ENCODE data around the gene ADPGK.

The ADPGK gene

DNA sequence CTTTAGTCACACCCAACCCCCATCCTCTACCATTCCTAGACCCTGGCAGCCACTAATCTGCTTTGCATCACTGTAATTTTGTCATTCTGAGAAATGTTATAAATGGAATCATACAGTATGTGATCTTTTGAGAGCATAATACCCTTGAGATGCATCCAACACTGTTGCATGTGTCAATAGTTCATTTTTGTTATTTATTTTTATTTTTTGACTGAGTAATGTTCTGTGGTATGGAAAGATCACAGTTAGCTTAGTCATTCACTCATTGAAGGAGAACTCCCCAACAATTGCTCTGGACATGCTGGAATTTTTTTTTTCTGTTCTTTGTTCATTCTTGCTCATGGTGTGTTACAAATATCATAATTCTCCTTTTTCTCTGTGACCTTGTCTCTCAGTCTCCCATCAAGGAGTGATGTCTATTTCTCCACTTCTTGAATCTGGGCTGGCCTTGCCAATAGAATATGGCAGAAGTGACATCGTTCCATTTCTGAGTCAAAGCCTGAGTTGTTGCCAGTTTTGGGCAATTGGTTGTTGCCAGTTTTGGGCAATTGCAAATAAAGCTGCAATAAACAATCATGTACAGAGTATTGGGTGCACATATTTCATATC, 6.8 kb upstream of the ADPGK start:
- DNase-seq (ENCODE audit: low spot score): no peak

DNA sequence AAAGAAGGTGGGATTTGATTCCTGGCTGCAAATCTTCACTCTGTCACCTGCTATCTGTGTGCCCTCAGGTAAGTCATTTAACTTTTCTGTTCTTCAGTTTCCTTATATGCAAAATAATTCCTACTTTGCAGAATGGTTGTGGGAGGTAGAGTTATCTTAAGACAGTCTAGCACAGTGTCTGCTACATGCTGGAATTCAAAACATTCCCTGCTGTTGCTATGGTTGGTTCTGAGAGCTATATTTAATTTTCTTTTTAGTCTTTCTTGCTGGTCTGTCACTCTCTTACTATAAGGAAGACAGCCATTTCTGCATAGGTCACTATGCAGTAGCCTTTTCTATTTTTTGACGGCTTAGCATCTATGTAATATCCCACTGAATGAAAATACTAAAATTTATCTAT, 4.0 kb upstream of the ADPGK start:
- DNase-seq (ENCODE audit: low spot score): no peak

DNA sequence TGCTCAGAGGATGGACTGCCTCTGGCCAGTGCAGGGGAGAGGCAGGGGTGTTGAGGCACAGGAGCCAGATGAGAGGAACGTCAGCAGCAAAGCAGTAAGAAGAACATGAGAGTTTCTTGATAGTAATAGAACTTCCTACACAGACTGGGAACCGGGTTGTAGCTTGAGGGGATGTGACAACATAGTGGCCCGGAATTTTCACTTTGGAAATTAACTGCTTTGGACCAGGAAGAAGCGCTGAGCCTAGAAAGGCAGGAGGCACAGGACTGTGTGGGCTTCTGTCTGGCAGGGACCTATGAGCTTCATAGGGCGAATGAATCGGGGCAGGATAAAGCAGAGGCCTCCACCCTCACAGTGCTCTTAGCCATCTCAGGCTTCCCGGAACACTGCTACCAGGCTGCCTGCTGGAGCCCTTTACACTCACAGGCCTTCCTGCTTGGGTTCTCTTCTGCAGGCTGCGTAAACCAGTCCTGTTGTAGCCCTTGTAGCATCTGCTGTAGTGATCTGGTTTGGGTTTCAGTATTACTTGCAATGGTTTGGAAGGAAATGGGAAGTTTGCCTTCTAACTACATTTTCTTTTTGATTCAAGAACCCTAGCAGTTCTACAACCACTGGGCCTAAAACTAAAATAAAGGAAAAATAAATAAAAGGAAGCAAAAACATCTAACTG, 3.3 kb upstream of the ADPGK start:
- DNase-seq (ENCODE audit: low spot score): no peak

DNA sequence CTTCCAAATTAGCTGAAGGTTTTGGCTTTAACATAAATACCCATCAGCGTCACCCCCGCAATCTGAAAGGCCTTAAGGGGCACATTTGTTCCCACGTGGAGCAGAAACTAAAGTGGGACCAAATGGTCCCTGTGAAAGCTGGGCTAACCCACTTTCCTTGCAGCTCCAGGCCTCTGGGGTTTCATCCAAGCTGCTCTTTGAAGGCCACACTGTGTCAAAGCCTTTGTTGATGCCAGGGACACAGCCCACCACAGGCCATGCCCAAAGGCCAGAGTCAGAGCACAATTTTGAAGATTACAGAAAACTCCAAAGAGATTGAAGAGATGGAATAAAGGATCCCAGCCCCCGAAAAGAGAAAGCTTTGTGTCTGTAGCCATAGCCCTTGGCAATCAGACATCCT, 2.7 kb upstream of the ADPGK start:
- no peak for DNase-seq (ENCODE audit: low spot score)

DNA sequence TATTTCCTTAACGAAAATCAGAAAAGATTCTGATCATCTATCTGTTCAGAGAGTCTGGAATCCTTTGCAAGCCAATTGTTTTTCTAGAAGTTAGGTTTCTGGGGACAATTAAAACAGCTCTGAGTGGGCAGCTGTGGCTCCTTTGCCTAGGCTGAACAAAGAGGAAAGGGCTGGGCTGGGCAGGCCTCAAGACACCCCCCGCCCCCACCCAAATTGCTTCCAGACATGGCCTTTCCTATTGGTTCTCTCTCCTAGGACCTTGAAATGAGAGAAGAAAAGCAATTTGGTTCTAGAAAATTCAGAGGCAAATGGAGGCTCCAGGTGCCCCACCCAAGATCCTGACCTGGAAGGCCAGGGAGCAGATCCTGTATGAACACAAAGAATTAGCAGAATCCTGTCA, 2.3 kb upstream of the ADPGK start:
- DNase-seq (ENCODE audit: low spot score): no peak

DNA sequence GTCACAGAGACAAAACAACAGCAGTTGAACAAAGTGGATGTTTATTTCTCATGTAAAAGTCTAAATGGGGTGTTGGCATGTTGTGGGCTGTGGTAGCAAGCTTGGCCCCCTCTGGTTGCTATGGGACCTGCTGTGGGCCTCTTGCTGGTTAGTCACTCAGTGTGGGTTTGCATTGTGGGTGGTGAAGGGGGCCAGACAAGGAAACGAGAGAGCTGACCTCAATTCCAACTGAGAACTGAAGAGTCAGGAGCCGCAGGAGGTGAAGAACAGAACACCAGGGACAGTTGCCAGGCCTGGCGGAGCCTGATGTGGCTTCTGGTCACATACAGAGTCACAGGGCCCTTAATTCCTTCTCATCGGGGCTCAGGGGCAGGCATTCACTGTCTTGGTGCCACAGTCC, 1.9 kb upstream of the ADPGK start:
- peak; percentile 46 for DNase-seq (ENCODE audit: low spot score)

DNA sequence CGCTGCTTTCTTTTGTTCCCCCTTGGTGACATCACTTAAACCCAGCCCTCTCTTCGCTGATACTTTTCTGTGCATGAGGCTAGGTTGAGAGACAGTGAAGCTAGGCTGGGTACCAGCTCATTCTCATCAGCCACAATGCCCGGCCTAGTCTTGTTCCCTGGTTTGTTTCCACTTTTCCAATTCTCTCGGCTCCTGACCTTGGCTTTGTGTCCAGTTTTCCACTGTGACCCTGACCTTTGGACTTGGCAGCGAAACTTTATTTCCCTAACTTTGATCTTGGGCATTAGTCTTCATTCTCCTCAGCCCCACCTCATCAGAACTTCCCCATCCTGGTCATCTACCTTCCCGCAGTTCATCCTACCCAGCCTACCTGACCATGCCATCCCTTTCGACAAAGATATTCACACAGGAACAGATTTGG, 908 bp upstream of the ADPGK start:
- DNase-seq (ENCODE audit: low spot score): no peak

DNA sequence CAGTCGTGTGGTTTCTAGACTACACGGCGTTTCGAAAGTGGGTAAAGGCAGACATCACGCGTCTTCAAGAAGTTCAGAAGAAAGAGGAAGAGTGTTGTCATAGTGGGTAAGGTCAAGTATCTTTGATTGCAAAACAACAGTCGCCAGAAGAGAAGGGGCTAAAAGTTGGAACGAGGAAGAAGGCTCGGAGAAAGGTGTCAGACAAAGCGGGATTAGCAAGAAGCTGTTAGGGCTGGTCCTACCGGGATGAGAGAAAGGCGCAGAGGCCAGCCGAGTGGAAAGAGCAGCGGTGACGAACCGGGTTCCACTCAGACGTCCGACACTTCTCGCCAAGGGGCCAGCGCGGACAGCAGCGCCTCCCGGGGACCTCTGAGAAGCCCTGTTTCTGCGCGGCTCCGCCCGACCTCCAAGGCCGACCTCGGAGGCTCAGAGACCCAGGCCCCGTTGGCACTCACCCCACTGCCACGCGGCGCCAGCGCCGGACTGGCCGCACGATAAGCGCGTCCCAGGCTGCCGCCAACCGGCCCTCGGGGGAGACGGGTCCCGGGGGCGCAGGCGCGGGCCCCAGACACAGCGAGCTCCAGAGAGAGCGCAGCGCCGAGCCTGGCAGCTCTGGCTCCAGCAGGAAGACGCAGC, 436 bp downstream of the ADPGK start:
- peak; percentile 39 for DNase-seq (ENCODE audit: low spot score)

DNA sequence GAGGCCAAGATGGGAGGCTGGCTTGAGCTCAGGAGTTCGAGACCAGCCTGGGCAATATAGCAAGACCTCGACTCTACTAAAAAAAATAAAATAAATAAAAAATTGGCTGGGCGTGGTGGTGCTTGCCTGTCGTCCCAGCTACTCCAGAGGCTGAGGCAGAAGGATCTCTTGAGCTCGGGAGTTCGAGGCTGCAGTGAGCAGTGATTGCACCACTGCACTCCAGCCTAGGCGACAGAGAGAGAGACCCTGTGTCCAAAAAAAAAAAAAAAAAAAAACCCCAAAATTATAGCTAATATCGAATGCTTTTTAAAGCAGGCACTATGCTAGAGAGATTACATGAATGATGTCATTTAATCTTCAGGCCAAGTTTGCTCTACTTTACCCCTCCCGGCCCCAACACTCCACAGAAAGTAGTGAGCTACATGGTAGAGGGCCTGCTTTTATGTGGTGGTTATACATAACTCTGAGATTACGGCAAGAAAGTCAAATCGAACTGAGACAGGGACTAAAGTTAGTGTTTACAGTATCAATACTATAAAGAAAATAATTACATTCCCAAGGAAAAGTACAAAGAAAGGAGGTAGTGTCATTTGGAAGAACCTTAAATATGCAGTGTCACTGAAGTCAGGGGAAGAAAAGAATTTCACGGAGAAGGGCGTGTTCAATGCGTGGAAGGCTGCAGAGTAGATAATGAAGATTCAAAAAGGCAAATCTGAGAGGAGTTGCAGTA, 1.1 kb downstream of the ADPGK start:
- DNase-seq (ENCODE audit: low spot score): no peak

DNA sequence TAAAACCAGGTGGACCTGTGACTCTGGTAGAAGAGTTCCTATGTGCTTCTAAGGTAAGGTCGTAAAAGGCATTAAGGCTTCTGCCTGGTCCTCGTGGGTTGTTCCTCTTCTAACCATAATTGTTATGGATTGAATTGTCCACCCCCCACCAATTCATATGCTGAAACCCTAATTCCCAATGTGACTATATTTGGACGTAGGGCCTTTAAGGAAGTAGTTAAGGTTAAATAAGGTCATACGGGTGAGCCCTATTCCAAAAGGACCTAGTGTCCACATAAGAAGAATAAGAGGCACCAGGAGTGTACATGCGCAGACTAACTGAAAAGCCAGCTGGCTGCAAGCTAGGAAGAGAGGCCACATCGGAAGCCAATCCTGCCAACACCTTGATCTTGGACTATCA, 1.9 kb downstream of the ADPGK start:
- no peak for DNase-seq (ENCODE audit: low spot score)

DNA sequence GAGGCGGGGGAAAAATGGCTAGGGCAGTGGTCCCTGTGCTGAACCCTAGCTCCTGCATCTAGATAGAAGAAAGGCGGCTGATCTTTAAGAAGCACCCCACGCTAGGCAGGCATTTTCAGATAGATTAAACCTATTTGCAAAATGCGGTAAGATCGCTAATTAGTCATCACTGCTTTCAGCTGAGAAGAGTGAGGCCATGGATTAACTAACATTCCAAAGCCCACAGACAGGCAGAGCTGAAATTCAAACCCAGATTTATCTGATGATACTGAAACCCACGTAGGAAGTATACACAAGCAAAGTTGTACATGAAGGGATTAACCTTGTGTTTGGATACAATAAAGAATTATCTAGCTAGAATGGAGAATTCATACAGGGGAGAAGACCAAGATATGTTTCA, 4.8 kb downstream of the ADPGK start:
- DNase-seq (ENCODE audit: low spot score): no peak

DNA sequence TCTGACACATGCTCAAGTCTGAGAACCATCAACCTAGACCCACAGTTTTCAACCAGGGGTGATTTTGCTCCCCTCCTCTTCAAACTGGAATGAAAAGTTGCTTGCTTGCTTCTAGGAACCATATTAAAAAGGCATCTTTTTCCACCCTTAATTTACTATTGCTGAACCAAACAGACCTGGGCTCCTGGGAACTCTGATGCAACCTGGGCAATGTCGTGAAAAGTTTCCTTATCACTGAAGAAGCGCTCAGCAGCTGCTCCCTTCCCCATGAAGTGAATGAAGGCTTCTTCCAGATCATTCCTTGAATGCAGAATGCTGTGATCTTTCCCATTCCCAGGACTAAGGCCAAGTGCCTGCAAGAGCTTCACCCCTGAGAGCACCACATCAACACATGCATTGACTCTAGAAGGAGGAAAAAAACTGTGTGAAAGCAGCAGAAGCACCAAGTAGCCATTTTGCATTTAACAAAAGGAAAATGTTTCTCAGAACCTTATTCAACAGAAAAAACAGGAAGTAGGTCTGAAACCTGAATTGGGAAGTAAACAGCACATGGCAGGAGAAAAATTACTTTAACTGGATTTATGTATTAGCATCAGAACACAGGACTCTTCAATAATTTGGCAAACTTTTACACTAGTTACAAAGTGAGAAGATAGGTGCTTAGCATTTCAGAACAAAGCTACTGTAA, 8.7 kb downstream of the ADPGK start:
- no peak for DNase-seq (ENCODE audit: low spot score)

DNA sequence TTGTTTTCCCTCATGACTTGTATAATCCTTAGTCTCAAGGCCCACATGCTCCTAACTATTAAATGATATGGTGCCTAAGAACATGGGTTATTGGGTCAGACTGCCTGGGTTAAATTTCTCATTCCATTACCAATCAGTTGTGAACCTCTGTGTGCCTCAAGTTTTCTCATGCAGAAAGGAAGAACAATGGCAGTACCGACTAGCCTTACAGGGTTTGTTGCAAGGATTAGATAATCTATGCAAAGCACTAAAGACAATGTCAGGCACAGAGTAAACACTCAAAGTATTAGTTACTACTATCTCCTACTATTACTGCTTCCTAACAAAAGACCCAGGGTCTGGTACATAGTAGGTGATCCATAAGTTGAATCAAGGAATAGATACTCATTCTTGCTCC, 12.2 kb downstream of the ADPGK start:
- no peak for DNase-seq (ENCODE audit: low spot score)

DNA sequence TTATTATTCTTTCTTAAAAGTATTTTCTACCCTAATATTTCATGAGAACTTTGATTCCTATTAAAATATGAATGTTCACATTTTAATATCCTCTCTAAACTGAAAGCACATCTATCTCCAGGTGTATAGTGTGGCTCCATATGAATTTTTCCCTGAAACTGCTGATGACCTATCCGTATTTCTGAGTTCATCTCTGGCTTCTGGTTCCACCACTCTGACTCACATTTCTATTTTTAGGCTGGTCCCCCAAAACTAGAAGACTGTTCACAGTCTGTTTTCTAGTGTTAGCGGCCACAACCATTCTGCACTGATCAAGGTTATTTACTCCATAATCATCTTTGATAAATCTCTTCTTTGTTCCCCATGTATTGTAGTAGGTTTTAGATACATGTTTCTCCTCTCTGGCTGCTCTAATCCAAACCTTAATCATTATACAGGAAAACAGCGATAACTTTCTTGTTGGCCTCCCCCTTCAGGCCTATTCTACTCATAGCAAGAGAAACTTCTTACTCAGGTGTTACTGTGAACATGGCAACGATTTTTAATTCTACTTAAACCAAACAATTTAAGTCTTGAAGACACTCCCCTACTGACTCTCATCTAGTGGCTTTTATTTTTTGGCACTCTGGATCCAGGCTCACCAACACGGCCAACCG, 12.8 kb downstream of the ADPGK start:
- DNase-seq (ENCODE audit: low spot score): no peak

DNA sequence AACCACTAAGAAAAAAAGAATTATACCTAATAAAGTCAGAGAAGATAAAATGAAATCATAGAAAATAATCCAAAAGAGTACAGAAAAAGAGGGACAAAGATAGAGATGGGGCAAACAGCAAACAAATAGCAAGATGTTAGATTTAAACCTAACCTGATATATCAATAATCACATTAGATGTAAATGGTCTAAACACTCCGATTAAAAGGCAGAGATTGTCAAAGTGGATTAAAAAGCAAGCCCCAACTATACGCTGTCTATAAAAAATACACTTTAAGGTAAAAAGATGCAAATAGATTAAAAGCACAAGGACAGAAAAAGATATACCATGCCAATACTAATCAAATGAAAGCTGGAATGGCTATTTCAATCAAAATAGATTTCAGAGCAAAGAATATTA, 16.8 kb downstream of the ADPGK start:
- no peak for DNase-seq (ENCODE audit: low spot score)

DNA sequence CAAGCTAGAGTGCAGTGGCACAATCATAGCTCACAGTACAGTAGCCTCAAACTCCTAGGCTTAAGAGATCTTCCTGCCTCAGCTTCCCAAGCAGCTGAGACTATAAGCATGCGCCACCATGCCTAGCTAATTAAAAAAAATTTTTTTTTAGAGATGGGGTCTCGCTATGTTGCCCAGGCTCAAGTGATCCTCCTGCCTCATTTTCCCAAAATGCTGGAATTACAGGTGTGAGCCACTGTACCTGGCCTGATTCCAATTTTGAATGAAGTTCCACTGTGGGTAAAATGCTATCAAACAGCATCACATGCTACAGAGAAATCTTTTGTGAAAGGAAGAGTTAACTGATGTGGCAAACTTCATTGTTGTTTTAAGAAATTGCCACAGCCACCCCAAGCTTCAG, 17.5 kb downstream of the ADPGK start:
- no peak for DNase-seq (ENCODE audit: low spot score)

DNA sequence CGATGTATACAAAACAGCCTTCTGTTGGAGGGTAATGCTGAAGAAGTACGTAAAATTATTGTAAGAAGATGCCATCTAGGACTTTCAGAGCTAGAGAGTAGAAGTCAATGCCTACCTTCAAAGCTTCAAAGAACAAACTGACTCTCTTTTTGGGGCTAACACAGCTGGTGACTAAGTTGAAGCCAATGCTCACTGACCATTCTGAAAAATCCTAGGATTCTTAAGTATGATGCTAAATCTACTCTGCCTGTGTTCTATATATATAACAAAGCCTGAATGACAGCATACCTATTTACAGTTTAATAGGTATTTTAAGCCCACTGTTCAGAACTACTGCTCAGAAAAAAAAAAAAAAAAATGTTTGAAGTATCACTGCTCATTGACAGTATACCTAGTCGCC, 18.9 kb downstream of the ADPGK start:
- no peak for DNase-seq (ENCODE audit: low spot score)

DNA sequence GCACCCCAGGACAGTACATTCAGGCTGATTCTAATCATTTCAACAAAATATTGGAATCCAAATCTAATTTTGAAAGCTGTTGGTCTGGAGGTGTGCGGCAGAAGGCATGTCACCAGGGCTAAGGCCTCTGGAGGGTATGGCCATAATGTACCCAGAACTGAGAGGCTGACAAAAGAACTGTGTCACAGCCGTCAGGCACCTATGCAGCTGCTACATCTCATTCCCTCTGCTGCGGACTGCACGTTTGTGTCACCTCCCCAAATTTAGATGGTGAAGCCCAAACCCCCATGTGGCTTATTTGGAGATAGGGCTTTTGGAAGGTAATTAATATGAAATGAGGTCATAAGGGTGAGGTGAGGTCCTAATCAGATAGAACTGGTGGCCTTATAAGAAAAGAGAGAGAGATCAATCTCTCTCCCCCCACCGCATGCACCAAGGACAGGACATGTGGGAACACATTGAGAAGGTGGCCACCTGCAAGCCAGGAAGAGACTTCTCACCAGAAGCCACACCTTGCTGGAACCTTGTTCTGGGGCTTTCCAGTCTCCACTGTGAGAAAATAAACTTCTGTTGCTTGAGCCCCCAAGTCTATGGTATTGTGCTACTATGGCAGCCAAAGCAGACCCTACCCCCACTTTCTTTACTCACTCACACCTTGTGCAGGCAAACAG, 22.8 kb downstream of the ADPGK start:
- DNase-seq (ENCODE audit: low spot score): no peak

DNA sequence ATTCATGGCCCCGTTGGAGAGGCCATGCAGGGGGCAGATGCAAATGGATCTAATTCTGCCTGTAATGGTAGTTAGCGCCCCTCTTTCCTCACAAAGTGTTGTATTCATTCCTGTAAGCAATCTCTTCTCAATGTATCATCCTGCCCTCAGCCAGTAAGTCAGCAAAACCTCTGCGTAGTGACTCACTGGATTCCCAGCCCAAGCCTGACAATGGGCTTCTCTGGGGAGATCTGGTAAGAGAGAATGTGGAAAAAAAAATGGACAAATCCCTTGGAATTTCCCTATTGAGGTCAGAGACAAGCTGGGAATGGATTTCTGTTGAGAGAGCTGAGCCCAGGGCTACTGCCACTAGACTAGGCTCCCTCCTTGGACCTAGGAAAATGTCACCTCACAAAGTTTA, 25.4 kb downstream of the ADPGK start:
- peak; percentile 82 for DNase-seq (ENCODE audit: low spot score)

DNA sequence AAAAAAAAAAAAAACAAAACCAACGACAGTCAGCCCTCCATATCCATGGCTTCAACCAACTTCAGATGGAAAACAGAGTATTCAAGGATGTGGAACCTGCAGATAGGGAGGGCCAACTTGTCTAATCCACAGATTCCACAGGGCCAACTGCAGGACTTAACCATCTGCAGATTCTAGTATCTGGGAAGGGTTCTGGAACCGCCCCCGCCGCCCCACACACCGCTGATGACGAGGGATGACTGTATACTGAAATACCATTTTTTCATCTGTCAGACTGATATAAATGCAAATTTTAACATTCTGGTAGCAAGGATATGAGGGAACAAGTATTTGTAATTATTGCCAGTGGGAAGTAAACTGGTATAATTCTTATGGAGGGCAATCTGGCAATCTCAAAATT, 29.5 kb downstream of the ADPGK start:
- no peak for DNase-seq (ENCODE audit: low spot score)

DNA sequence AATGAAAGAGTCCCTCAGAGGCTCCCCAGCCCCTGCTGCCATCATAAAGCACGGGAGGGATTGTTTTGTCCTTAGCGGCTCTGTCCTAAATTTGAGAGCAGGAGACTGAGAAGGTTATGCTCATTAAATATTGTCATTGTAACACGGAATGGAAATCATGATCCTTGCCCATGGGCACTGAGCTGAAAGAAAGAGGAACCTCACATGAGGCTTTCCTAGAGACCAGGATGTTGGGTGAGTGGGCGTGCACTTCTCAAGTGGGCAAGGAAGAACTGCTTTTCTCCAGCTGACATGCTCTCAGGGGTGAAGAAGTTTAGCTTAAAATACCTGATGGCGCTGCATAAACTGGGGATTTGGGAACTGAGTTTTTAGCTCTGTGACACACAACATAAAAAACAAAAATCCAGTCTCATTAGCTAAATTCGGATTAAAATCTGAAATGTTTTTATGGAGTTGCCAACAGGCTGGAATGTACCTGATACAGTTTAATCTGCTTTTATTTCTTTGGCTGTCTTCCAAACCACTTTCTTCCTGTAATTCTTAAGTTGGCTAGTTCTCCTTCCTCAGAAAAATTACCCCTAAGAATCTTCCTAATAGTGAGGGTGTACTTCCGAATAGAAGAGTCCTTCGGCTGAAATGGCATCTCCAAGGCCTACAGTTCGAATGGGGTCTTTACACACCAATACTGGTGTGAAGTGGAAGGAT, 31.7 kb downstream of the ADPGK start:
- DNase-seq (ENCODE audit: low spot score): no peak

Measured in AG08396 (cell line).